ENCODE measurements around the gene CD164.
"Not testable (repeated sequence)": the region's sequence is repeated elsewhere in the genome, so short reads cannot be mapped to it uniquely, and the experiment has no call there.

Gene CD164

GRCh38 chr6:109373762-109374161 lies 8.5 kb downstream of the CD164 start:
- DNase-seq = no peak

GRCh38 chr6:109373331-109373730 lies 8.9 kb downstream of the CD164 start:
- DNase-seq = no peak

GRCh38 chr6:109372130-109372529 lies 10.1 kb downstream of the CD164 start:
- DNase-seq = no peak

- DNase-seq = no peak
Observed at GRCh38 chr6:109370792-109371191, 11.5 kb downstream of the CD164 start.

GRCh38 chr6:109370336-109370735 lies 11.9 kb downstream of the CD164 start:
- DNase-seq = no peak

- DNase-seq = no peak
Observed at GRCh38 chr6:109369728-109370127, 12.5 kb downstream of the CD164 start.

GRCh38 chr6:109364382-109365078 lies 17.7 kb downstream of the CD164 start:
- DNase-seq = not testable (repeated sequence)

- DNase-seq = no peak
Observed at GRCh38 chr6:109363753-109364152, 18.5 kb downstream of the CD164 start.

- DNase-seq = no peak
Observed at GRCh38 chr6:109362102-109362884, 20.0 kb downstream of the CD164 start.

- DNase-seq = no peak
Observed at GRCh38 chr6:109360791-109361190, 21.5 kb downstream of the CD164 start.

GRCh38 chr6:109360281-109360680 lies 22.0 kb downstream of the CD164 start:
- DNase-seq = no peak

GRCh38 chr6:109359248-109359647 lies 23.0 kb downstream of the CD164 start:
- DNase-seq = no peak

- DNase-seq = no peak
Observed at GRCh38 chr6:109358204-109358603, 24.1 kb downstream of the CD164 start.

GRCh38 chr6:109356237-109356636 lies 26.0 kb downstream of the CD164 start:
- no peak for DNase-seq

- DNase-seq = no peak
Observed at GRCh38 chr6:109351231-109352130, 30.8 kb downstream of the CD164 start.

GRCh38 chr6:109349419-109349987 lies 32.8 kb downstream of the CD164 start:
- peak; percentile 1 for DNase-seq

GRCh38 chr6:109348226-109348625 lies 34.0 kb downstream of the CD164 start:
- DNase-seq = no peak

GRCh38 chr6:109347779-109348178 lies 34.5 kb downstream of the CD164 start:
- DNase-seq = no peak

GRCh38 chr6:109345986-109346385 lies 36.3 kb downstream of the CD164 start:
- no peak for DNase-seq

- DNase-seq = no peak
Observed at GRCh38 chr6:109344226-109344625, 38.0 kb downstream of the CD164 start.

GRCh38 chr6:109343518-109343917 lies 38.7 kb downstream of the CD164 start:
- no peak for DNase-seq

GRCh38 chr6:109342911-109343310 lies 39.4 kb downstream of the CD164 start:
- no peak for DNase-seq

GRCh38 chr6:109342506-109342905 lies 39.8 kb downstream of the CD164 start:
- no peak for DNase-seq
